Stimulated activated CD8-positive, alpha-beta memory T cell treated with anti-CD3 and anti-CD28 coated beads, Interleukin-7, amount 100 ng/mL, for 1 hour (primary cell): ENCODE measurements around the gene TBRG4.

Experiments
- DNase-seq, 2 donors: peaks; one replicate each; pipeline ENCODE4 v3.0.0-alpha.2; 2020; ENCODE audit warnings: low read depth in 2 of 2

Gene TBRG4

DNA sequence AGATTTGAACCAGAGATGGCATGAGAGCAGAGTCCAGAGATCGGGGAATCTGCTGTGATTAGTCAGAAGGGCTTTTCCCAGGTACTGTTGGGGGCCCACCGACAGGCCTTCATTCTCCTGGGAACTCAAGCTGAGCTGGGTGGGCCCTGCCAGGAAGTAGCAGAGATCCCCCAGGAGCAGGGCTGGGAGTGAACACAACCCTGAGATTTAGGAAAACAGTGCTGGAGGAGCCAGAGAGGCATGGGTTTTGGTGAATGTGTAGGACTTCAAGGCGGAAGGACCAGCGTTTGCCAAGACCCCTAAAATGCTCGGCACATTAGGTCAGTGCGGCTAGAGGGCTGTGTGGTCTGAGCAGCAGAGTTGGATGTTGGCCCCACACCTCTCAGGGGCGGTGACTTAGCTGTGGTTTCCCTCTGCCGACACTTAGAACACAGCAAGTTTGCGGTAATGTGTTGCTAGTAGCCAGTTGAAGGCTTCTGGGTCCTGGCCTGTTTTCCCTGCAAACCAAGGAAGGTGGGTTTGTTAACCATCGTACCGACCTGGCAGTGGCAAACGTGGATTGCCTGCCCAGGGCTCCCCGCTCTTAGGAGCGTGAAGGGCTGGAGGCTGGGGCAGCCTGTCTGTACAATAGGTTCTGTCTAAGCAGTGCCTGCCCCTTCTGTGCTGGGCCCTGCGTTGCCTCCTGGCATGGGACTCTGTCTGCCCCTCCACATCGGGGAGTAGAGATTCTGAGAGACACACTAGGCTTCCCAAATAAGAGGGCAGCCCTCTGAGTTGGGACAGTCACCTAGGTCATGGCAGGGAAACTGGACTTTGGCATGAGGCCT, 36.8 kb downstream of the TBRG4 start:
- no peak for DNase-seq

DNA sequence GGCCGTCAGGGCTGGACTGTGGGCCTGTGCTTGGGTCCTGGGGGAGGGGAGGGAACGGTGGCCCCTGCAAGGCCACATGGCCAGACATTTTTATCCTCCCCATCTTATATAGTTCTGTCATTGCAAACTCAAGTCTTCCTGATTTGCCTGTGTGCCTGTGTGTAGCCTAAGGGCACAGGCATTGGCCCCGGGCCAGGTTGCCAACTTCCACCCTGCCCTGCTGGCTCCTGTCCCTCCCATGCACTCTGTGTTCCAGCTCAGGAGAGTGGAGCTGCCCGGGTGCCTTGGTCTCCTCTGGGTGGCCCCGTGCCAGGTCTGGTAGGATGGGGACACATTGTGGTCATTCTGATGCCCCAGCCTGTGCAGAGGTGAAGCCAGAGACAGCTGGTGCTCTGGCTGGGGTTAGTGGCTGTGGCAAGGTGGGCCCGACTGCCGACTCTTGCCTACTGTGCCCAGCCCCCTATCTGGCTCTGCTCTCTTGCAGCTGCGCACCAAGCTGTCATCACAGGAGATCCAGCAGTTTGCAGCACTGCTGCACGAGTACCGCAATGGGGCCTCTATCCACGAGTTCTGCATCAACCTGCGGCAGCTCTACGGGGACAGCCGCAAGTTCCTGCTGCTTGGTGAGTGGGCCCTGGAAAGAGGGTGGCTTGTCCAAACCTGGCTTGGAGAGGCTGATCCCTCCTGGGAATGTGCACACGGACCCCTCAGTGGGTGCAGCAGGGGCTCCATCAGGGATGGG, 37.5 kb downstream of the TBRG4 start:
- no peak for DNase-seq

DNA sequence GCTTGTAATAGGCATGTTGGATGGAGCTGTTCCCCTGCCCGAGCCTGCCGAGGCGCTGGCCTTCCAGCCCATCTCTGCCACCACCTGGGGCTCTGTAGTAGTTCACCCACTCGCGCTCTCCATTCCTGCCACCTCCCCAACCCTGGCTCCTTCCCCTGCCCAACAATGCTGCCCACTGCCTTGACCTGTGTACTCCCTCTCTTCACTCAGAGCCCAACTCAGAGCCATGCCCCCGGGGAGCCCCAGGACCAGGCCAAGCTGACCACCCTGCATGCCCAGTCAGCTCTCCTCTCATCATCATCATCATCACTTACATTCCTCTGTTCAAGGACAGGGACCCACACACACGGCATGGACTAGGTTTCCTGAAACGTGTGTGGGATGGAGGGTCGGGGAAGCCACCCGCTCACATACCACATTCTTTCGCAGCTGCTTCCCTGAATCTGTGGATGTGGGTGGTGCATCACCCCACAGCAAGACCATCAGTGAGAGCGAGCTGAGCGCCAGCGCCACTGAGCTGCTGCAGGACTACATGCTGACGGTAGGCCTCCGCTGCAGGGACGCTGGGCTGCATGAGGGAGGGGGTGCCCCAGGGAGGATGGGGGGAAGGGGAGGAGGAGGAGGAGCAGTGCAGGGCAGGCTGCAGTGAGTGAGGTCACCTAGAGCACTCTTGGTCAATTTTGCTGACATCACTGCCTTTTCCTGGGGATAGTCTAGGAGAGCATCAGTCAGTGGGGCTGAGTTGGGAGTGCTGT, 38.3 kb downstream of the TBRG4 start:
- no peak for DNase-seq

DNA sequence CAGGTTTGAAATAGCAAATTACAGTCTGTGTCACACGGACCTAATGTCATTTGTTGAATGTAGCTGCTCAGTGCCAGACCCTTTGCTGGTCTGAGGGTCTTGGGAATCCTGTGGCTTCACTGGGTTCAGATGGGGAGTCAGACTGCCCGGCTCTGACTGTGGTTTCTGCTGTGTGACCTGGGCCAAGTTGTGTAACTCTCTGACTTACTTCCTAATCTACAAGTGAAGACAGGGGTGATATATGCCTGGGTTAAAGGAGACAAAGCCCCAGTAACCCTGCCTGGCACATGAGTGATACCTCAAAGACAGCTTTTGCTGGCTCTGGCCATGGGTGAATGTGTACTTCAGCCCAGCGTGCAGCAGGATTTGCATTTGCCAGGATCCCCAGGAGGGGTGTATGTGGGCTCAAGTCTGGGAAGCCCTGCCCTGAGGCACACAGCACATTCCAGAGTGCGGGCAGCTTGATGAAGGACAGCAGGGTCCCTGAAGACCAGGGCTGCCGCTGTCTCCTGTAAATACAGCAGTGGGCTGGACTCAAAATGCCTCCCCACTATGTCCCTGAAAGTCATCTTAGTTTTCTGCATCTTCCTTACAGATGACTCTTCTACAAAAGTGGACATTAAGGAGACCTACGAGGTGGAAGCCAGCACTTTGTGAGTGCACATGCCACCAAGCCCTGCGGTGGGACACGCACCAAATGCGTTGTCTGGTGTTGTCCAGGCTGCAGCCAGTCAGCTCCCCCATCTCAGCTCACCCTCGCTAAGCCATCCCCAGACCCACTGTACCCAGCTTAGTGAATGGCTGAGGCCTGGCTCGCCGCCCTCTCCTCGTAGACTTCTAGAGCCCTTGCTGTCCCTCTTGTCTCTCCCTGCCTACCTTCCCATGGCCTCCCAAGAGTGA, 39.1 kb downstream of the TBRG4 start:
- no peak for DNase-seq

DNA sequence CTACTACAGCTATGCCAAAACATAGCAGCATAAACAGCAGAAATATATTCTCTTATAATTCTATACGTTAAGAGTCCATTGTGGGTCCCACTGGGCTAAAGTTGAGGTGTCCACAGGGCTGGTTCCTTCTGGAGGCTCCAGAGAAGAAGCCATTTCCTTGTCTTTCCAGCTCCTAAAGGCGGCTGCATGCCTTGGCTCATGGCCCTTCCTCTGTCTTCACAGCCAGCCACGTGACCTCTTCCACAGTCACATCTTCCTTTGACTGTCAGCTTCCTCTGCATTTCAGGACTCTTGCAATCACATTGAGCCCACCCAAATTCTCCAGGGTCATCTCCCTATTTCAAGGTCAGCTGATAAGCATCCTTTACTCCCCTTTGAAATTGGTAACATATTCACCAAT, 40.0 kb downstream of the TBRG4 start:
- no peak for DNase-seq

DNA sequence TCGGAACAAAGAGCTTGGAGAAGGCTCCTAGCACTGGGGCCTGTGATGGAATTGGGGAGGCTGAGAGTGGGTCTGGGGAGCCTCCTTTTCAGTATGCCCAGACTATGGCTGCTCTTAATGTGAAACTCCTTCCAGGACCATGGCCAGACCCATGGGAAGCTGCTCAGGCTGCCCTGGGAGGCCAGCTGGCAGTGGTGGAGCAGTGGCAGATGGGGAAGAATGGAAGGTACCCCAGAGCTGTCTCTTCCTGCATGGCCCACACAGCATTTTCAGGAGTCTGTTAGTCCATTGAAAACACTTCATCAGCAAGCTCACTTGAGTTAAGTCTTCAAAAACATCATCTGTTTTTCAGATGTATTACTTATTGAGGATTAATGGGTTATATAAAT, 41.2 kb downstream of the TBRG4 start:
- no peak for DNase-seq

DNA sequence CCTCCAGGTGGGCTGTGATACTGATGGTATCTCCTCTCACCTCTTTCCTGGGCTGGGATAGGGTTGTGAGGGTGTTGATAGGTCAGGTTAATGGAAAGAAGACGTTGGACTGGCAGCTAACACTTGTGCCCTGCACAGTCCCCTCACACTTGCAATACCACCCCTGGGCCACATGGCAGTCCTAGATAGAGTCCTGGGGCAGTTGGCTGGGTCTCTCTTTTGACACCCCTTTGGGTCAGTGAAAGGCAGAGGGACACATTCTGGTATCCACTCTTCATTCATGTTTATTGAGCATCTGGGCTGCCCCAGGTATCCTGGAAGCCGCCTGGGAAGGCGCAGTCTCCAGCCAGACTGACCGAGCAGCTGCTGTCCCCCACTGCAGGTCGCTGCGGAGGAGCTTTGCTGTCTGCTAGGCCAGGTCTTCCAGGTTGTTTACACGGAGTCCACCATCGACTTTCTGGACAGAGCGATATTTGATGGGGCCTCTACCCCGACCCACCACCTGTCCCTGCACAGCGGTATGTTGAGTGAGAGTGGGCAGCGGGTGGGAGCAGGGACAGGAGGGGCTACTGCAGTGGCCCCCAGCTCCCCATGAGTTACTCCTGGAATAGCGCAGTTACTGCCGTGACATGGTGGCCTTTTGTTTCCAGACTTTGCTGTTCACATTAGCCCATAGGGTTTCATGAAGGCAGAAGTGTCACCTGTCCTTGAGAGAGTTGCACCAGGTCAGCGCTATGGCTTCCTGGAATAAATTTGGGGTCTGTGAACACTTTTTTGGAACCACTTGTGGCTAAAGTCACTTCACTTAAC, 41.8 kb downstream of the TBRG4 start:
- no peak for DNase-seq

DNA sequence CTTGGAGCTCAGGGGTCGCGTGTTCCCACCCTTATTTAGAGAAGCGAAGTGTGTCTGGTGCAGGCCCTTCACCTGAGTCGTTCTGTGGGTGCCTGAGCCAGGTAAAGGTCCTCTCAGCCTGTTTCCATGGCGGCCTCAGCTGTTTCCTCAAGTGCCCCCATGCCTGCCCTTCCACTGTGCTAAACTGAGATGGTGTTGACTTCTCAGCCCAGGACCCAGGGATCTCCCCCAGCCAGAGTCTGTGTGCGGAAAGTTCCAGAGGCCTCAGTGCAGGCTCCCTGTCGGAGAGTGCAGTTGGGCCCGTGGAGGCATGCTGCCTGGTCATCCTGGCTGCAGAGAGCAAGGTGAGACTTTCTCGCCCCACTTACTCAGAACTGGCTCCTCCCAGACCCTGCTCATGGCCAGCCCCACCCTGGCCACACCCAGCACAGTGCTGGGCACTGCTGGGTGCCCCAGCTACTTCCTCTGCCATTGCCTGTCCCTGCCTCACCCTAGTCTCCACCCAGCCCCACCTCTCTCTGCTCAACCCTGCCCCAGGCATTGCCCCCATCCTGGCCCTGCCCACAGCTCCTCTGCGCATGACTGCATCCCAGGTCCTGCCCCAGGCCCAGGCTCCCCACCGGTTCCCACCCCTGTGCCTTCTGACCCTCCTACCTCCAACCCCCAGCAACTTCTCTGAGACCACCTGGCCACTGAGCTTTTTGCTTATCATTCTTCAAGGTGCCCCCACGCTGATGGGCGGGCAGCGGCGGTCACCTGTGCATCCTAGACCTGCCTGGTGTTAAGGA, 43.1 kb downstream of the TBRG4 start:
- DNase-seq, result no peak

DNA sequence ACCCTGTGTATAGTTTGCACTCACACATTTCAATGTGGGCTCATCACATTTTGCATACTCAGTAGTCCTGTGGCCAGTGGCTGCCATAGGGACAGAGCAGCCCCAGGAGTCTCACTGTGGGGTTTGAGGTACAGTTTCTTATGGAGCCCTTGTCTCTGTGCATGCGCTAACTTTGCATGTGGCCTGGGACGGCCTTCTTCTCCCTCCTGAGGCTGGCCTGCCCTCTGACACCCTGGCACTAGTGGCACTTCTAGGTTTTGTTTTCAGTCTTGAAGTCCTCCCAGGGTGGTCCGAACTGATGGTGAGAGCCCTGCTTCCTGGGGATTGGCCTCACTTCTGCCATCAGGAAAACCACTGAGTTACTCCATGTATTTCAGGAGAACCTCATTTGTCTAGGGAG, 43.9 kb downstream of the TBRG4 start:
- DNase-seq, result no peak

DNA sequence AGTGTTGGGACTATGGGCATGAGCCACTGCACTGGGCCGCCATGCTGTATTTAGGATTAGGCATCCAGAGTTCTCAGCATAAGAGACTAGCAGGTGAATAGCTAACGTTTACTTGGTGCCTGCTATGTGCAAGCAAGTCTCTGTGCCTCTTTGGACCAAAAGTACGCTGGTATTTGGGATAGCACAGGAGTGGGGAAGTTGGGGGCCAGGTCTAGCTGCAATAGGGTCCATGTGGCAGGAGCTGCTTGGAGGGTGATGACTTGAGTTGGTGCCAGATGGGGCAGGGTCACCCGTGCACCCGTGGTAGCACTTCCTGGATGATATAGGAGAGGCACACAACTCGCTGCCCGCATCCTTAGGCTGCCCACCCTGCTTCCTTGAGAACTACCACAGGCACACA, 45.1 kb downstream of the TBRG4 start:
- no peak for DNase-seq

DNA sequence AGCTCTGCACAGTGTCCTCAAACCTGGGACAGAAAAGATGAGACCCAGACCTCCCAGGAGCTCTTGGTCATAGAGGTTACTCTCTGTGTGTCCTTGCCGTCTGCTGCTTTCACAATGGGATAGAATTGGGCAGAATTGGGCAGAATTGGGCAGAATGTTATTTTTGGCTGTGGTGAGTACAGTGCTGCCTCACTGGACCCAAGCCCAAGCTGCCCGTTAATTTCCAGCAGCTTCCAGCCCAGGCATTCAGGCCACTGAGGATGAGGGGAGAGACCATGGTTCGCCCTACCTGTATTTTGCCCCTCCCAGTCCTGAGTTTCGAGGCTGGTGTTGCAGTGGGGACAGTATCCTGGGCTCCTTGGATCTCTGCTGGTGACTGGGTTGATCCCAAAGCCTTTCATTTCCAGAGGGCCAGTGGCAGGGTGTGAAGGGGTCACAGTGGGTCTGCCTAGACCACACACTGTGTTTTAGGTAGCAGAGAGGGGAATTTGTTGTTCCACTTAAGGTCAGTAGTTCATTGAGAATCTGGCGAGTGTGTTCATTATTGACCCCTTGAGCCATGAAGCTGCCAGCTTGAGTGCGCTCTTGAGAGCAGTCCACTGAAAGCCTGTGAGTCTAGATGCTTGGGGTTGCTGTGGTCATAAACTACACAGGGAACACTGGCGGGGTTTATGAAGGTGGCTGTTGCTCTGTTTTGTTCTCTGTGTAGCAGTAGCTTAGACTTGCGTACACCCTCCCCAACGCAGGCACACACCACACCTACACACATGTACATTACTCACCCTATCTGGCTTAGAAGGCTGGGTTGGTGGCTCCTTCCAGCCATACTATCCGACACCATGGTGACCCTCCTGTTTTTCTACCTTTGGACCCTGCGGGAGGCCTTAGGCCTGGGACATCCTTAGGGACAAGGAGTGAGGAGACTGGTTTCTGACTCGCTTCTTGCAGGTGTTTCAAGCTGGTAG, 46.2 kb downstream of the TBRG4 start:
- no peak for DNase-seq

DNA sequence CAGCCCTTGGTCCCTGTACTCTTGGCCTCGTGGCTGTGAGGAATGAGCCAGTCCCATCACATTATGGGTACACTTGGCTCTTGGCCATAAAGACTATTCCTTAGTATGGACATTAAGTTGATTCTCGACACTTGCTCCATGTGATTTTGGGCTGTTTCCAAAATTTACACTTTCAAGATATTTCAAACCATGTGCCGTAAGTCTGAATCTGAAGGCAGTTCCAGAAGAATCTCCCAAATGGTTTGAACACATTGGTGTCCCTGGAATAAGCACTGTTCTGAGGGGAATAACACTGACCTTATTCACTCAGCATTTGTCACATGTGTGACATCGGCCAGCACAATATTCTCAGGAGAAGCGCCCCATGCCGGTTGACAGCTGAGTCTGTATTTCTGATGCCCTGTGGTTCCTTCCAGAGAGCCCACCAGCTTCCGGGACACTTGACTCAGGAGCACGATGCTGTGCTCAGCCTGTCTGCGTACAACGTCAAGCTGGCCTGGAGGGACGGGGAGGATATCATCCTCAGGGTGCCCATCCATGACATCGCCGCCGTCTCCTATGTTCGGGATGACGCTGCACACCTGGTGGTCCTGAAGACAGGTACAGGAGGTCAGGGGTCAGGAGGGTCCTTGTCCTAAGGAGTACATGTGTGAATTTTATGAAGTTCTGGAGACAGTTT, 47.3 kb downstream of the TBRG4 start:
- no peak for DNase-seq

DNA sequence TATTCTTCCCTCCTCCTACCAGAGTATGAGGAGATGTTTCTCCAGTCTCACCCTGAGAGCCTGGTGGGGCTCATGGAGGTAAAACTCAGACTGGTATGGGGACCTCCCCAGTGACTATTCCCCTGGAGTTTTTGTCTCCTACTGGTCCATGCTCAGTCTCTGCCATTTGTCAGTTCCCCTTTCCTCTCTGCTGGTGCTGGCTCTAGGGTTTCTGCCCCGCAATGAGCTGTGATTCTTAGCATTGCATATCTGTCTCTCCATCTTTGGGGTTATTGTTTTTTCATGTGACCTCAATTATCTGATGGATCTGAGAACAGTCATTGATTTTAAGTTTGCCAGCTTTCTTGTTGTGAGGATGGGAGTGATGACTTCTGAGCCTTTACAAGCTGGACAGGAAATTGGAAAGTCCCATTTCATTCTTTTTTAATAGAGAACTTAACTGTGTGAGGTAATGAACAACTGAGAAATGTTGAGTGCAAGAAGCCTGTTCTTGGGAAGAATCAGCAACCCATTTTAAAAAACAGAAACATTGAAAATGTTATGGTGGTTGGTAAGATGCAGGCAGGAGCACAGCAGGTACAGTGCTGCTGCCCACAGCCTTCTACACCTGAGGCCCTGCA, 49.6 kb downstream of the TBRG4 start:
- DNase-seq, result no peak

DNA sequence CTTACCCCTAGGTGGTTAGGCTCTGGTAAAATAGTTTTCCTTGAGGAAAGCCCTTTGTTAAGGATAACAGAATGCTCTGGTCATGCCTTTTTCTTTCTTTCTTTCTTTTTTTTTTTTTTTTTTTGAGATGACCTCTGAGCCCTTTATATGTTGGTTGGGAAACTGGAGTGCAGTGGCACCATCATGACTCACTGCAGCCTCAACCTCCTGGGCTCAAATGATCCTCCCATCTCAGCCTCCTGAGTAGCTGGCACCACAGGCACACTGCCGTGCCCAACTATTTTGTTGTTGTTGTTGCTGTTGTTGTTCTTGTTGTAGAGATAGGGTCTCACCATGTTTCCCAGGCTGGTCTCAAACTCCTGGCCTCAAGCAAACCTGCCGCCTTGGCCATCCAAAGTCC, 50.1 kb downstream of the TBRG4 start:
- DNase-seq, result no peak

DNA sequence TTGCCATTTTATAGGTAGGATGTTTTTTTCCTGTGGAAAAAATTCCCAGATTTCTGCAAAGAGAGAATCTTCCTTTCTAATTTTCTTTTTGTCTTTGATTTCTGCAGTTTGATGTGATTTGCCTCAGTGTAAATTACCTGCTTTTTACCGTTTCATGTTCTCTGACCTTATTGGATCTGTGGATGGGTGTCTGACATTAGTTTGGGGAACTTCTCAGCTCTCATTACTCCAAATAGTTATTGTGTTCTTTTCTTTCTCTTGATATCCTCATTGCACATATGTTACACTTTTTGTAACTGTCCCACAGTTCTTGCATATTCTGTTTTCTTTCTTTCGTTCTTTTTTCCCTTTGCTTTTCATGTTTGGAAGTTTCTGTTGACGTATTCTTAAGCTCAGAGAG, 51.2 kb downstream of the TBRG4 start:
- no peak for DNase-seq

DNA sequence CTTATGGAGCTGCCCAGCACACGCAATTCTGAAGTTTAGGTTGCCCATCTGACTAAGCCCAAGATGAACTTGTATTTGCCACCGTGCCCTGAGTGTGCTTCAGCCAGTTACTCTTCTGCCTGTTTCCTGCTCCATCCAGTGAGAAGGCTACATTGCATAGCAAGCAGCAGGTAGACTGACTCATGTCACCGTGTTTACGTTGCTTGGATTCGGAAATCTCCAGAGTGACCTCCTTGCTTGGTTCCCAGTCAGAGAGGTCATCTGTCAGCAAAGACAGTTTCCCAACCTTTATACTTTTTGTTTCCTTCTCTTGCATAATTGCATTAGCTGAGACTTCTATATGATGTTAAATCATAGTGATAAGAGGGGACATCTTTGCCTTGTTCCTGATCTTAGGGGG, 53.6 kb downstream of the TBRG4 start:
- no peak for DNase-seq

DNA sequence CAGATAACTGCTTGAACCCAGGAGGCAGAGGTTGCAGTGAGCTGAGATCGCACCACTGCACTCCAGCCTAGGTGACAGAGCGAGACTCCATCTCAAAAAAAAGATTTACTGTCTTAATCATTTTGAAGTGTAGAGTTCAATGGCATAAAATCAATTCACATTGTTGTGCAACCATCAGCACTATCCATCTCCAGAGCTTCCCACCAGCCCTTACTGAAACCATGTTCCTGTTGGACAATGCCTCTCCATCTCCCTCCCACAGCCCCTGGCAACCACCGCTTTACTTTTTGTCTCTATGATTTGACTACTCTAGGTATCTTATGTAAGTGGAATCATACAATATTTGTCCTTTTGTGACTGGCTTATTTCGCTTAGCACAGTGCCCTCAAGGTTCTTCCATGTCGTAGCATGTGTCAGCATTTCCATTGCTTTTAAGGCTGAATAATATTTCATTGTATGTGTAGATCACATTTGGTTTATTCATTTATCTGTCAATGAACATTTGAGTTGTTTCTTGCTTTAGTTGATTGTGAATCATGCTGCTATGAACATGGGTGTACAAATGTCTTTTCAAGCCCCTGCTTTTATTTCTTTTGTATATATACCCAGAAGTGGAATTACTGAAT, 55.8 kb downstream of the TBRG4 start:
- DNase-seq, result no peak
